Measurements from ENCODE around the gene DDX46. TPM values are rescaled to one million over a fixed set of nuclear protein-coding genes. Genes with fewer than 3 reads are reported as not detected.

DDX46 gene
- total and polyA plus RNA-seq, 4 experiments from 2014 or later: 19.6 to 66.8 (median 42.5) TPM

- Histone ChIP-seq H3K27me3 (ENCODE audit: insufficient read depth, low read length) (no peaks in the 10 kb centered on the region), H3K4me3 (ENCODE audit: low read length in 2 of 2) (no peak overlapping the region), H3K36me3 (ENCODE audit: insufficient read depth, low read length) (peaks cover 53% of the 10 kb centered on the region), H3K27ac (ENCODE audit: low read depth, low read length) (no peak overlapping the region), H3K9me3 (ENCODE audit: control insufficient read depth in 1 of 2, low read length in 2 of 2) (no peaks in the 10 kb centered on the region), H3K4me1 (ENCODE audit: insufficient read depth, low read length) (no peaks in the 10 kb centered on the region)
- Mint-ChIP-seq H3K4me3 (no peak overlapping the region), H3K9me3 (no peaks in the 10 kb centered on the region), H3K27me3 (no peaks in the 10 kb centered on the region), H3K36me3 (peaks cover 55 to 71% of the 10 kb centered on the region in 2 donors), H3K27ac (peak overlapping the region in 1 of 7 donors; percentile 63), H3K4me1 (peaks cover 0 to 3% (median 0%) of the 10 kb centered on the region in 4 donors)
- intact Hi-C loops (cut with micrococcal nuclease): no loop called here
- no peak for DNase-seq
- ChIA-PET CTCF (ENCODE audit: partially characterized antibody) (no interaction called here), POLR2A (ENCODE audit: partially characterized antibody) (no interaction called here)
Measured at GRCh38 chr5:134798468-134798867, 39.9 kb downstream of the DDX46 start.

- peaks cover 39 to 50% of the 10 kb centered on the region in 2 donors for H3K36me3 Mint-ChIP-seq
- H3K27me3 Mint-ChIP-seq: no peaks in the 10 kb centered on the region
- H3K27ac Mint-ChIP-seq: peak overlapping the region in 1 of 7 donors; percentile 30
Measured at GRCh38 chr5:134803821-134804220, 45.2 kb downstream of the DDX46 start.

DNA sequence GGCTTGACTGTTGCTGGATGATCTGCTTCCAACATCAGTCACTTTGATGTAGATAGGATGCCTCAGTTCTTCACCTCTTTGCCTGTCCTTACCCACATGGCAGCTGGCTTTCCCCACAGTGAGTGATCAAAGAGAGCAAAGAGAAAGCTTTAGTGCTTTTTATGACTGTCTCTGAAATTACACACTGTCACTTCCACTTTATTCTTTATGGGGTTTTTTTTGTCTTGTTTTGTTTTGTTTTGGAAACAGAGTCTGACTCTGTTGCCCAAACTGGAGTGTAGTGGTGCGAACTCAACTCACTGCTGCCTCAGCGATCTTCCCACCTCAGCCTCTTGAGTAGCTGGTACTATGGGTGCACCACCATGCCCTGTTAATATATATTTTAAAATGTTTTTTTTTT is 54.8 kb downstream of the DDX46 start:
- Histone ChIP-seq H3K4me1 (ENCODE audit: insufficient read depth, low read length) (peaks cover 9% of the 10 kb centered on the region), H3K9me3 (ENCODE audit: control insufficient read depth in 1 of 2, low read length in 2 of 2) (no peaks in the 10 kb centered on the region), H3K36me3 (ENCODE audit: insufficient read depth, low read length) (peaks cover 49% of the 10 kb centered on the region), H3K4me3 (ENCODE audit: low read length in 2 of 2) (no peak overlapping the region), H3K27ac (ENCODE audit: low read depth, low read length) (no peak overlapping the region), H3K27me3 (ENCODE audit: insufficient read depth, low read length) (no peaks in the 10 kb centered on the region)
- Mint-ChIP-seq H3K36me3 (peaks cover 33 to 51% of the 10 kb centered on the region in 2 donors), H3K9me3 (no peaks in the 10 kb centered on the region), H3K4me1 (peaks cover 0 to 8% (median 5%) of the 10 kb centered on the region in 4 donors), H3K27ac (peak overlapping the region in 3 of 7 donors; percentile 42 to 80 (median 47)), H3K4me3 (no peak overlapping the region), H3K27me3 (no peaks in the 10 kb centered on the region)
- peak in 2 of 5 donors; percentile 0 to 8 for DNase-seq
- ChIA-PET CTCF (ENCODE audit: partially characterized antibody) (no interaction called here), POLR2A (ENCODE audit: partially characterized antibody) (no interaction called here)
- intact Hi-C loops (cut with micrococcal nuclease): no loop called here

More at GRCh38 chr5:134803821-134804220, 45.2 kb downstream of the DDX46 start:
- Histone ChIP-seq H3K9me3 (ENCODE audit: control insufficient read depth in 1 of 2, low read length in 2 of 2) (no peaks in the 10 kb centered on the region), H3K27me3 (ENCODE audit: insufficient read depth, low read length) (no peaks in the 10 kb centered on the region), H3K4me3 (ENCODE audit: low read length in 2 of 2) (no peak overlapping the region), H3K36me3 (ENCODE audit: insufficient read depth, low read length) (peaks cover 20% of the 10 kb centered on the region), H3K4me1 (ENCODE audit: insufficient read depth, low read length) (no peaks in the 10 kb centered on the region), H3K27ac (ENCODE audit: low read depth, low read length) (no peak overlapping the region)
- ChIA-PET POLR2A (ENCODE audit: partially characterized antibody) (no interaction called here), CTCF (ENCODE audit: partially characterized antibody) (no interaction called here)
- intact Hi-C loops (cut with micrococcal nuclease): no loop called here
- DNase-seq: no peak
- peaks cover 0 to 2% (median 0%) of the 10 kb centered on the region in 4 donors for H3K4me1 Mint-ChIP-seq
- no peaks in the 10 kb centered on the region for H3K9me3 Mint-ChIP-seq
- no peak overlapping the region for H3K4me3 Mint-ChIP-seq

- H3K9me3 Mint-ChIP-seq: no peaks in the 10 kb centered on the region
- no peak overlapping the region for H3K4me3 ChIP-seq (ENCODE audit: low read length in 2 of 2)
- H3K36me3 ChIP-seq (ENCODE audit: insufficient read depth, low read length): peaks cover 50% of the 10 kb centered on the region
- no peak overlapping the region for H3K4me3 Mint-ChIP-seq
- H3K36me3 Mint-ChIP-seq: peaks cover 33 to 51% of the 10 kb centered on the region in 2 donors
- ChIA-PET CTCF (ENCODE audit: partially characterized antibody) (no interaction called here), POLR2A (ENCODE audit: partially characterized antibody) (no interaction called here)
- H3K27ac ChIP-seq (ENCODE audit: low read depth, low read length): no peak overlapping the region
- H3K27me3 Mint-ChIP-seq: no peaks in the 10 kb centered on the region
- H3K4me1 ChIP-seq (ENCODE audit: insufficient read depth, low read length): peaks cover 9% of the 10 kb centered on the region
- peak overlapping the region in 3 of 7 donors; percentile 22 to 80 (median 42) for H3K27ac Mint-ChIP-seq
- no peaks in the 10 kb centered on the region for H3K9me3 ChIP-seq (ENCODE audit: control insufficient read depth in 1 of 2, low read length in 2 of 2)
- intact Hi-C loops (cut with micrococcal nuclease): no loop called here
- DNase-seq: no peak
- H3K4me1 Mint-ChIP-seq: peaks cover 0 to 8% (median 5%) of the 10 kb centered on the region in 4 donors
- H3K27me3 ChIP-seq (ENCODE audit: insufficient read depth, low read length): no peaks in the 10 kb centered on the region
Measured at GRCh38 chr5:134813827-134814226, 55.2 kb downstream of the DDX46 start.

DNA sequence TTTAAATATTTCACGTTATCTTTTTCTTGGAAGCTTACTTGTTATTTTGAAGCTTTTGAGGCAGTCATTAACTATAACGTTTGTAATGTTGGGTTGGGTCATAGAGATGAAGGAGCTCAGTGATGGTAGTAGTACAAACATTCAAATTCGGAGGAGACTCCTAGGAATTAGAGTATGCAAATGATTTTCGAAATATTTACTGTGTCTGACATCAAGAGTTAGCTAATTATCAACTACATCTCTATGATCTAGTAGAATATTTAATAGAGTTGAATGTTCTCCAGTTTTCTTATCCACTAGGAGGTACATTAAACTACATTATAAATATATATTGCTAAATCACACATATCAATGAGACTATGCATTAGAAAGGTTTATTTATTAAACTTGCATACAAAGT is 58.4 kb downstream of the DDX46 start:
- POLR2A ChIA-PET (ENCODE audit: partially characterized antibody): interaction anchor here (0.9 kb wide), 1 partner anchor 12 kb away, joined by 3 read pairs; no protein-coding TSS in a partner anchor
- no peak overlapping the region for H3K4me3 Mint-ChIP-seq
- H3K27ac Mint-ChIP-seq: peak overlapping the region in 1 of 7 donors; percentile 48
- H3K36me3 ChIP-seq (ENCODE audit: insufficient read depth, low read length): peaks cover 53% of the 10 kb centered on the region
- H3K9me3 Mint-ChIP-seq: no peaks in the 10 kb centered on the region
- H3K4me1 ChIP-seq (ENCODE audit: insufficient read depth, low read length): peaks cover 9% of the 10 kb centered on the region
- H3K27ac ChIP-seq (ENCODE audit: low read depth, low read length): no peak overlapping the region
- no peaks in the 10 kb centered on the region for H3K27me3 Mint-ChIP-seq
- H3K4me1 Mint-ChIP-seq: peaks cover 0 to 8% (median 5%) of the 10 kb centered on the region in 4 donors
- DNase-seq: no peak
- CTCF ChIA-PET (ENCODE audit: partially characterized antibody): interaction anchor here (1.2 kb wide), 1 partner anchor 88 kb away, joined by 3 read pairs; the partner anchor contains the start of gene PCBD2
- no peak overlapping the region for H3K4me3 ChIP-seq (ENCODE audit: low read length in 2 of 2)
- intact Hi-C loops (cut with micrococcal nuclease): no loop called here
- H3K27me3 ChIP-seq (ENCODE audit: insufficient read depth, low read length): no peaks in the 10 kb centered on the region
- H3K36me3 Mint-ChIP-seq: peaks cover 36 to 59% of the 10 kb centered on the region in 2 donors
- H3K9me3 ChIP-seq (ENCODE audit: control insufficient read depth in 1 of 2, low read length in 2 of 2): no peaks in the 10 kb centered on the region

GRCh38 chr5:134818776-134819175 is 60.2 kb downstream of the DDX46 start:
- H3K9me3 ChIP-seq (ENCODE audit: control insufficient read depth in 1 of 2, low read length in 2 of 2): no peaks in the 10 kb centered on the region
- H3K4me3 Mint-ChIP-seq: no peak overlapping the region
- peaks cover 41 to 57% of the 10 kb centered on the region in 2 donors for H3K36me3 Mint-ChIP-seq
- peaks cover 54% of the 10 kb centered on the region for H3K36me3 ChIP-seq (ENCODE audit: insufficient read depth, low read length)
- no peak overlapping the region for H3K27ac ChIP-seq (ENCODE audit: low read depth, low read length)
- no peaks in the 10 kb centered on the region for H3K27me3 Mint-ChIP-seq
- intact Hi-C loops (cut with micrococcal nuclease): no loop called here
- CTCF ChIA-PET (ENCODE audit: partially characterized antibody): interaction anchor here (0.6 kb wide), 1 partner anchor 34 kb away, joined by 4 read pairs; no protein-coding TSS in a partner anchor
- H3K4me1 Mint-ChIP-seq: peaks cover 0 to 1% (median 0%) of the 10 kb centered on the region in 4 donors
- POLR2A ChIA-PET (ENCODE audit: partially characterized antibody): no interaction called here
- H3K4me1 ChIP-seq (ENCODE audit: insufficient read depth, low read length): peaks cover 3% of the 10 kb centered on the region
- H3K27me3 ChIP-seq (ENCODE audit: insufficient read depth, low read length): no peaks in the 10 kb centered on the region
- H3K9me3 Mint-ChIP-seq: no peaks in the 10 kb centered on the region
- H3K27ac Mint-ChIP-seq: no peak overlapping the region
- DNase-seq: no peak
- no peak overlapping the region for H3K4me3 ChIP-seq (ENCODE audit: low read length in 2 of 2)

GRCh38 chr5:134819407-134819963 is 60.9 kb downstream of the DDX46 start:
- no peaks in the 10 kb centered on the region for H3K9me3 Mint-ChIP-seq
- H3K9me3 ChIP-seq (ENCODE audit: control insufficient read depth in 1 of 2, low read length in 2 of 2): no peaks in the 10 kb centered on the region
- no peaks in the 10 kb centered on the region for H3K4me1 ChIP-seq (ENCODE audit: insufficient read depth, low read length)
- DNase-seq: no peak
- H3K27me3 Mint-ChIP-seq: no peaks in the 10 kb centered on the region
- H3K36me3 Mint-ChIP-seq: peaks cover 41 to 58% of the 10 kb centered on the region in 2 donors
- no peak overlapping the region for H3K4me3 Mint-ChIP-seq
- no peak overlapping the region for H3K27ac ChIP-seq (ENCODE audit: low read depth, low read length)
- CTCF ChIA-PET (ENCODE audit: partially characterized antibody): no interaction called here
- POLR2A ChIA-PET (ENCODE audit: partially characterized antibody): no interaction called here
- H3K27ac Mint-ChIP-seq: no peak overlapping the region
- H3K27me3 ChIP-seq (ENCODE audit: insufficient read depth, low read length): no peaks in the 10 kb centered on the region
- H3K36me3 ChIP-seq (ENCODE audit: insufficient read depth, low read length): peaks cover 54% of the 10 kb centered on the region
- no peaks in the 10 kb centered on the region for H3K4me1 Mint-ChIP-seq
- no peak overlapping the region for H3K4me3 ChIP-seq (ENCODE audit: low read length in 2 of 2)
- intact Hi-C loops (cut with micrococcal nuclease): no loop called here
